ENCODE measurements around the gene PNMT.

PNMT gene

DNA sequence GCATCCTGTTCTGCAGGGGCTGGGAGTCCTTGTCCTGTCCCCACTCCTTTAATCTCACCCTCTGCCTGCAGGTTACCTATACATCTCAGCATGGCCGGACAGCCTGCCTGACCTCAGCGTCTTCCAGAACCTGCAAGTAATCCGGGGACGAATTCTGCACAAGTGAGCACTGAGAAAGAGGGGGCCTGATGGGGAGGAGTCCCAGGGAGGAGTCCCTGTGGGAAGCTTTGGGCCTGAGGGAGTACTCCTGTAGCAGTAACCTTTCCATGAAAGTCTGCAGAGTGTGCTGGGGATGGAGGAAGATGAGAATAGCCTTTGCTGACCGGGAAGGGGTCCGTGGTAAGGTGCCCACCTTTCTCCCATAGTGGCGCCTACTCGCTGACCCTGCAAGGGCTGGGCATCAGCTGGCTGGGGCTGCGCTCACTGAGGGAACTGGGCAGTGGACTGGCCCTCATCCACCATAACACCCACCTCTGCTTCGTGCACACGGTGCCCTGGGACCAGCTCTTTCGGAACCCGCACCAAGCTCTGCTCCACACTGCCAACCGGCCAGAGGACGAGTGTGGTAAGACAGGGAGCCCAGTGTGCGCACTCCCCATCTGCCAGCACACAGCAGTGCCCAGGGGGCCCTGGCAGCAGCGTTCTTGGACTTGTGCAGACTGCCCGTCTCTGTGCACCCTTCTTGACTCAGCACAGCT lies 47.3 kb downstream of the PNMT start:
- DNase-seq = no peak

DNA sequence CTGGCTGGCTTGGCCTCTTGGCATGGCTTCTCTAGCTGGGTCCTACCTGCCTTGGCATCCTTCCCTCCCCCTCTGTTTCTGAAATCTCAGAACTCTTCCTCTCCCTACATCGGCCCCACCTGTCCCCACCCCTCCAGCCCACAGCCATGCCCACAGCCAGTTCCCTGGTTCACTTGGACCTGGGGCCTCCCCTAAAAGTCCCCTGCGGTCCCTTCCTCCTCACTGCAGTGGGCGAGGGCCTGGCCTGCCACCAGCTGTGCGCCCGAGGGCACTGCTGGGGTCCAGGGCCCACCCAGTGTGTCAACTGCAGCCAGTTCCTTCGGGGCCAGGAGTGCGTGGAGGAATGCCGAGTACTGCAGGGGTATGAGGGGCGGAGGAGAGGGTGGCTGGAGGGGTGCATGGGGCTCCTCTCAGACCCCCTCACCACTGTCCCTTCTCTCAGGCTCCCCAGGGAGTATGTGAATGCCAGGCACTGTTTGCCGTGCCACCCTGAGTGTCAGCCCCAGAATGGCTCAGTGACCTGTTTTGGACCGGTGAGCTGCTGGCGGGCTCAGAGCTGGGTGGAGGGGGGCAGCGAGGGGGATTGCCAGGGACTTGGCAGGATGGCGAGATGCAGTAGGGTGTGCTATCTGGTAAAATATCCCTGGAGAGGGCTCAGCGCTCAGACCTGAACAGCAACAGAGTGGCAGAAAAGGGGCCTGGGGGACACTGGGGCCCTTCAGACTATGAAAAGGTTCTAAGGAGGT lies 48.0 kb downstream of the PNMT start:
- no peak for DNase-seq

DNA sequence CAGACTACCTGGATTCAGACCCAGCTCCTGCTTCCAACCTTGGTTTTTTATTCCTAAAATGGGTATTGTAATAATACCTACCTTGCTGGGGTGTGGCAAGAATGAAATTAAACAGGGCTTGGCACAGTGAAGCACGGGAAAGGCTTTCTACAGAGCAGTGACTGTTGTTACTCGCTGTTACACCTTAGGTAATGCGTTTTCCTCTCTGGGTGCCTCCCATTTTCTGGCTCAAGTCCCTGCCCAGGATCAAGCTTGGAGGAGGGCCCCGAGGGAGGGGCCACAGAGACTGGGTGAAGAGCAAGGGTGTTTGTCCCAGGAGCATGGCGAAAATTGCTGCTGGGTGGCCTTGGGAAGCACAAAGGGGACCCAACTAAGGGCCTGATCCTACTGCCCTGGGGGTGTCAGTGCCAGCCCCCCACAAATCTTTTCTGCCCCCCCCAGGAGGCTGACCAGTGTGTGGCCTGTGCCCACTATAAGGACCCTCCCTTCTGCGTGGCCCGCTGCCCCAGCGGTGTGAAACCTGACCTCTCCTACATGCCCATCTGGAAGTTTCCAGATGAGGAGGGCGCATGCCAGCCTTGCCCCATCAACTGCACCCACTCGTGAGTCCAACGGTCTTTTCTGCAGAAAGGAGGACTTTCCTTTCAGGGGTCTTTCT lies 48.8 kb downstream of the PNMT start:
- DNase-seq = no peak

DNA sequence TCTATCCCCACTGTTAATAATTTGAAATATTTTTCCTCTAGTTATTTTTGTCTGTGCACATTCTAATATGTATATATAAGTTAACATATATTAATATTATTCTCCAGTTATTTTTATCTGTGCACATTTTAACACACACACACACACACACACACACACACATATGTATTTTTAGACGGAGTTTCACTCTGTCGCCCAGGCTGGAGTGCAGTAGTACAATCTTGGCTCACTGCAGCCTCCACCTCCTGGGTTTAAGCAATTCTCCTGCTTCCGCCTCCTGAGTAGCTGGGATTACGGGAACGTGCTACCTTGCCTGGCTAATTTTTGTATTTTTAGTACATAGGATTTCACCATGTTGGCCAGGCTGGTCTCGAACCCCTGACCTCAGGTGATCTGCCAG lies 49.4 kb downstream of the PNMT start:
- no peak for DNase-seq

DNA sequence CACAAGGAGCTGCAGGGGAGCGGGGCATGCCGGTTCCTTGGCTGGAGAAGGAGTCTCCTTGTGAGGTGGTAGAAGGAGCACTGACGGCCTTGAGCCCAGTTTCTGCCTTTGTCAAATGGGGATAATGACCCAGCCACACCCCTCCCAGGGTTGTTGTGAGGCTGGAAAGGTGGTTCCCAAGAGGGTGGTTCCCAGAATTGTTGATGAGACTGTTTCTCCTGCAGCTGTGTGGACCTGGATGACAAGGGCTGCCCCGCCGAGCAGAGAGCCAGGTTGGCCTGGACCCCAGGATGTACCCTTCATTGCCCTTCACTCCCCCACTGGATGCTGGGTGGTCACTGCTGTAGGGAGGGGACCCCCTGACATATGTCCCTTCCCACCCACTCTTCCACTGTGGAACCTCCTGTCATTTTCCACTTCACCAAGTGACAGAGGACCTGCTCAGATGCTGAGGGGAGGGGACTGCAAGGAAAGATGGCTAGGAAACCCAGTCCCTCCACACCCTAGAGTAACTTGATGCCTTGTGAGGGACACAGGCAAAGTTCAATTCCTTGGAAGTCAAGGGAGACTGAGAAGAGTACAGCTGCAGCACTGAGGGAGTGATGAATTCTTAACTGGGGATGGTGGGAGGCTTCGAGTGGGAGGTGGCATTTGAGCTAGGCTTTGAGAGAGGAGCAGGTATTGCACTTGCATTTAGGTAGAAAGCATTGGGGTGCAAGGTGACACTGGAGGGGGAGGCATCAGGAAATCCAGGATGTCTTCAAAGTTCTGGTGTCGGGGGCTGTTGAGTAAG lies 51.5 kb downstream of the PNMT start:
- DNase-seq = no peak
